AG09309 (cell line): ENCODE results near the gene MYO1B.

Experiments used
- DNase-seq: peaks from one replicate; pipeline ENCODE4 v3.0.0-alpha.2; 2010; ENCODE audit warnings: low read depth
- H3K4me3 ChIP-seq: 2 replicates; pipeline ENCODE4 v1.5.1; 2011; ENCODE audit warnings: mild to moderate bottlenecking, low read depth, low read length, moderate library complexity; ENCODE audit not compliant: control insufficient read depth
- CTCF ChIP-seq: IDR thresholded peaks from 2 replicates; pipeline ENCODE4 v1.5.1; 2011; ENCODE audit warnings: mild to moderate bottlenecking, low read depth, low read length, inconsistent platforms; ENCODE audit not compliant: insufficient read depth, control insufficient read depth; ENCODE audit errors: missing control alignments

Gene MYO1B

GRCh38 chr2:191297033-191297432 is 51.8 kb downstream of the MYO1B start:
- DNase-seq, result no peak
- no peak overlapping the region for H3K4me3 ChIP-seq
- TF ChIP-seq CTCF, result no peak

GRCh38 chr2:191298306-191298705 is 53.1 kb downstream of the MYO1B start:
- DNase-seq, result no peak
- H3K4me3 ChIP-seq, result no peak overlapping the region
- TF ChIP-seq CTCF, result no peak

GRCh38 chr2:191299010-191299409 is 53.8 kb downstream of the MYO1B start:
- peak; percentile 47 for TF ChIP-seq CTCF

GRCh38 chr2:191299866-191300265 is 54.7 kb downstream of the MYO1B start:
- no peak overlapping the region for H3K4me3 ChIP-seq
- DNase-seq, result no peak
- no peak for TF ChIP-seq CTCF

More at GRCh38 chr2:191299010-191299409, 53.8 kb downstream of the MYO1B start:
- no peak overlapping the region for H3K4me3 ChIP-seq
- no peak for DNase-seq

- no peak overlapping the region for H3K4me3 ChIP-seq
- TF ChIP-seq CTCF, result no peak
- DNase-seq, result no peak
These were observed 56.8 kb downstream of the MYO1B start for GRCh38 chr2:191301971-191302370.

- peak; percentile 28 for TF ChIP-seq CTCF
- DNase-seq, result no peak
- H3K4me3 ChIP-seq, result no peak overlapping the region
These were observed 57.4 kb downstream of the MYO1B start for GRCh38 chr2:191302459-191303139.
